GM18520 (cell line): ENCODE measurements around the gene SIMC1.
"Not testable (repeated sequence)": the region's sequence is repeated elsewhere in the genome, so short reads cannot be mapped to it uniquely, and the experiment has no call there.

Experiments
- ATAC-seq: cut with Tn5 transposase; IDR thresholded peaks from one replicate; pipeline ENCODE4 v1.9.1; 2021; ENCODE audit not compliant: unreplicated experiment

Gene SIMC1

GRCh38 chr5:176290057-176290840, 52.0 kb downstream of the SIMC1 start:
- not testable (repeated sequence) for ATAC-seq

DNA sequence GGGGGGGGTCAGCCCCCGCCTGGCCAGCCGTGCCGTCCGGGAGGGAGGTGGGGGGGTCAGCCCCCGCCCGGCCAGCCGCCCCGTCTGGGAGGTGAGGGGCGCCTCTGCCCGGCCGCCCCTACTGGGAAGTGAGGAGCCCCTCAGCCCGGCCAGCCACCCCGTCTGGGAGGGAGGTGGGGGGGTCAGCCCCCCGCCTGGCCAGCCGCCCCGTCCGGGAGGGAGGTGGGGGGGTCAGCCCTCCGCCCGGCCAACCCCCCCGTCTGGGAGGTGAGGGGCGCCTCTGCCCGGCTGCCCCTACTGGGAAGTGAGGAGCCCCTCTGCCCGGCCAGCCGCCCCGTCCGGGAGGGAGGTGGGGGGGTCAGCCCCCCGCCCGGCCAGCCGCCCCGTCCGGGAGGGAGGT, 67.1 kb downstream of the SIMC1 start:
- not testable (repeated sequence) for ATAC-seq

GRCh38 chr5:176317534-176318374, 79.5 kb downstream of the SIMC1 start:
- ATAC-seq: no peak

DNA sequence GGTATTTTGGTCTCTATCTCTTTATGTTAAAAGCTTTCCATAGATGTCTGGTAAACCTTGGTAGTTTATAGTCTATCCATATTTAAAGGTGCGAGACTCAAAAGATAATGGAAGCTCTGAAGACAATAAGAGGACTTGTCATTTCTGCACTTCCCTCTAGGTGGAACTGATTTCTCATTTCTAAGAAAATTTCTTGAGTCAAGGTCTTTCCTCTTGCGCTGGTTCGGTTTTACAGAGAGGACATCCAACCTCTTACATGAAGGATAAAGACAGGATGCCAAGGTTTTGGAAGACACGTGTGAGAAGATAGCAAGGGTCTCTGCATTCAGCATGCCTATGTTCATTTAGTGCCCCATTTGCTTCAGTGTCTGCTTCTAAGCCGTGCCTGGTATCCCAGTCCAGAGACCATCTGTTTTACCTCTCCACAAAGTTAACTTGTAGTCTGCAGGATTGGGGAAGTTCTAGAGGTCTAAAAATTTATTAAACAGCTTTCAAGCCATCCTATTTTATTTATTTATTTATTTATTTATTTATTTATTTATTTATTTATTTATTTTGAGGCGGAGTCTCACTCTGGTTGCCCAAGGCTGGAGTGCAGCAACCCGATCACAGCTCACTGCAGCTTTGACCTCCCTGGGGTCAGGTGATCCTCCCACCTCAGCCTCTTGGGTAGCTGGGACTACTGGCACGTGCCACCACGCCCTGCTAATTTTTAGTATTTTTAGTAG, 81.8 kb downstream of the SIMC1 start:
- no peak for ATAC-seq

- no peak for ATAC-seq
Observed at GRCh38 chr5:176320577-176320976, 82.4 kb downstream of the SIMC1 start.

DNA sequence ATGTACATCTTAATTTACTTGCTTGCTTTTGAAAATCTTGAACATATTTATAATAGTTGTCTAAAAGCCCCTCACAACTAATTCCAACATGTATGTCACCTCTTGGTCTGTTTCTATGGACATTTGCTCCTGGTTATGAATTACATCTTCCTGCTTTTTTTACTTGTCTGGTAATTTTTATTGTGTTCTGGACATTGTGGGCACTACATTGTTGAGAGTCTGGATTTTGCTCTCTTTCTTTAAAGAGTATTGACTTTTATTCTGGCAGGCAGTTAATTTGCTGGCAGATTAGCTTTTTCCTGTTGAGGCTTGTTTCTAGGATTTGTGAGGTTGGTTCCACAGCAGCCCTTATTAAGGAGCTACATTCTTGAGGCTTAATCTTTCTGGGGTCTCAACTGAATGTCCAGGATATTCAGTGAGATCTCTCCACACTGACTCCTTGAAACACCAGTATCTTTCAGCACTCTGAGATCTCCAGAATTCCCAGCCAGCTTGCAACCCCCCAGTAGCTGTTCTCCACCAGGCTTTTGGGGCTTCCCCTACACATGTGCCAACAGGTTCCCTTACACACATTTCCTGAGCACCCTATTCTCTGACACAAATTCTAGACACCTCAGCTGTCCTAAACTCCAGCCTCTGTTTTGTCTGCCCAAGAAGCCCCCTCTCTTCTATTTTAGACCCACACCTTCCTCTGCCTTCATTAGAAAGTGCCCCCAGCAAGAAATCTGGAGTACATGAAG, 96.0 kb downstream of the SIMC1 start:
- no peak for ATAC-seq

- ATAC-seq: no peak
Observed at GRCh38 chr5:176337913-176338312, 99.7 kb downstream of the SIMC1 start.

GRCh38 chr5:176339304-176339703, 101.1 kb downstream of the SIMC1 start:
- no peak for ATAC-seq

DNA sequence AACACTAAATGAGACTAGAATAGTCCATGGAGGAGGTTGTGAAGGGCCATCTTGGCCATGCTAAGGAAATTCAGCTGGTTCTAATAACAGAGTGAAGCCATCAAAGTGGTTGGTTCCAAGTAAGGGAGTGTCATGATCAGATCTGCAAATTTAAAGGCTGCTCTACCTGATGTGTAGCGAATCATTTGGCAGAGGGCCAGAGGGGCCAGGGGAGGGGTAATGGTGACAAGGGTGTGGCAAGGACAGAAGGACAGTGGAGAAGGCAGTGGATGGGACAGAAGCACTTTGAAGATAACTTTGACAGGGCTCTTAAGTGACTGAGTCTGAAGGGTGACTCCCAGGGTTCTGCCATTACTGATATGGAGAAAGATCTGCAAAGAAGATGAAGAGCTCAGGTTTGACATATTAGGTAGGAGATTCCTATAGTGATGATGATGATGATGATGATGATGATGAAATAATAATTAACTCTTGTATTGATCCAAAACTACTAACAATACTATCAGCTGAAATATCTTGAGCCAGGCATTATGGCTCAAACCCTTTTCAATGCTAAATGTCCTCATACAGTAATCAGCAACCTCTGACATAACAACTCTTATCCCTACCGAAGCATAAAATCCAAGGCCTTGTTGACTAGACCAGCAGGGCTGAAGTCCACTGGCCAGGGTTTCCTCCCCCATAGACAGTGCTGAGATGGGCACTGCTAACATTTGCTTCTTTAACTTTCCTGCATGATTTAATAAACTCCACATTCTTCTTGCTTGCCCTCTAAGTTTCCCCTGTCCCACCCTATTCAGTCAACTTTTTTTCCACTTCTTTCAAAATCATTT, 103.3 kb downstream of the SIMC1 start:
- ATAC-seq: no peak

GRCh38 chr5:176342158-176342483, 103.9 kb downstream of the SIMC1 start:
- ATAC-seq: no peak

GRCh38 chr5:176342766-176343458, 104.7 kb downstream of the SIMC1 start:
- no peak for ATAC-seq

- no peak for ATAC-seq
Observed at GRCh38 chr5:176350416-176350815, 112.2 kb downstream of the SIMC1 start.

- no peak for ATAC-seq
Observed at GRCh38 chr5:176352116-176352878, 114.1 kb downstream of the SIMC1 start.

- ATAC-seq: no peak
Observed at GRCh38 chr5:176353533-176353932, 115.3 kb downstream of the SIMC1 start.

DNA sequence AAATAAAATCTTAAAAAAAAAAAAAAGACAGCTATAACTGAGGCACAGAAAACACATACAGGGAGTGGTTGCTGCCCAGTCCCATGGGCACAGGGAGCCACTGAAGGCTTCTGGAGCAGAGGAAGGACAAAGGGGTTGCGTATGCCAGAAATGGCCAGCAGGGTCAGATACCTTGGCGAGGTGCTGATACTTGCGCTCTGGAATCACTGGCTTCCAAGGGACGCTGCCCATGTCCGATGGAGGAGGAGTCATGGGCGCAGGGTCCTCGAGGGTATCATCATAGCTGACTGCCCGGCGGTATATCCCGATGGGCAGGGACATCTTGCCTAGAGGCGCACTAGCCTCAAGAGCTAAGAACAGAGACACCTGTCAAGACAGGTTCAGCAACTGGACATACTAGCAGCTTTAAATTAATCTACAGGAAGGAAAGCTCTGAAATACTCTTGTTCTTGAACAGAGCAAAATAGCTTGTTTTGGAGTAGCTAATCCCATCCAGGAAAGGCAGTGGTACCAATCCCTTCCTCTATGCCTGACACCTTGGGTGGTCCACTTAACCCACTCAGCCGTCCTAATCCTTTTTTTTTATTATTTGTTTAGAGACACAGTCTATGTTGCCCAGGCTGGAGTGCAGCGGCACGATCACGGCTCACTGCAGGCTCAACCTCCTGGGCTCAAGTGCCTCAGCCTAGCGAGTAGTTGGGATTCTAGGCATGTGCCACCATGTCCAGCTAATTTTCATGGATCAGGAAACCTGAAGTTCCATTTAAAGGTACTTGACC, 117.4 kb downstream of the SIMC1 start:
- no peak for ATAC-seq

DNA sequence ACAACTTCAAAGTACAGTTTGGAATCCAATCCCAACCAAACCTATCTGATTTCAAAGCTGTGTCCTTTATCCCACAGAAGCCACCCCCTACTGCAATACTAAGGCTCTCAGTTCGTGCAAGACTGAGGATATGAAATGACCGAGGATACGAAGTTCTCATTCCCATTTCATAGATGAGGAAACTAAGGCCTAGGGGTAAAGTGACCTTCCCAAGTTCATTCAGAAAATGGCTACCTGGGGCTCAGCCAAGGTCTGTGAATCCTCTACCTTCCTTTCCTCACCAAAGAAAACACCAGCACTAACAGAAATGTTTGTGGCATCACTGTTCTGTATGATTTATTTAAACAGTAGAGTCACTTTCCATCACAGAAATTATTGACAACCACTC, 117.9 kb downstream of the SIMC1 start:
- no peak for ATAC-seq

GRCh38 chr5:176359658-176360057, 121.4 kb downstream of the SIMC1 start:
- no peak for ATAC-seq

DNA sequence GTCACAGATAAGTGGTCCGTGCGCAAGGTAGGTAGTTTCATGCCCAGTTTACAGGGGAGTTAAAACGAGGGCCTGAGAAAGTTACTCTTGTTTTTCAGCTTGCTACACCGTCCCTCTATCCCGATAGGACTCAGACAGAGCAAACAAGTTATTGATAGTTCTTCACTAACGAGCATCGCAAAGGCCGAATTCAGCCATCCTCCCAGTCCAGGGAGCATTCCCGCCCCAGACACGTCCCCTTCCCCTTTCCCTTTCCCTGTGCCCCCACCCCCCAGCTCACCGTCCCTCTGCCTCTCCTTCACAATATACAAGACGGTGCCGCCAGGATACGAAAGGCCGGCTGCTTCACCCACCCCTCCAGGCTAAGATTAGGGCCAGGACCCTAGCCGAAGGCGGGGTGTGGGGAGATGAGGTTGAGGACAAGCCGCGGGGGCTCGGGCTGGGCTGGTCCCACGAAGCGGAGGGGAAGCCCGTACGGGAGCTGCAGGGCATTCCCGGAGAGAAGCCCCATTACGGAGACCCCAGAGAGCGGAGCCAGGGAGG, 122.7 kb downstream of the SIMC1 start:
- ATAC-seq: no peak
